Sciatic nerve (tissue), 2 donors: Measurements from ENCODE around the gene TMEM192. TPM values are rescaled to one million over a fixed set of nuclear protein-coding genes. Genes with fewer than 3 reads are reported as not detected.
"Not testable (repeated sequence)": the region's sequence is repeated elsewhere in the genome, so short reads cannot be mapped to it uniquely, and the experiment has no call there.

Experiments
- ATAC-seq: fragments of 200-7000 bp; cut with Tn5 transposase; one replicate; pipeline ENCODE4 v1.9.1; 2020; ENCODE audit warnings: mild to moderate bottlenecking, moderate library complexity
- DNase-seq: peaks from one replicate; pipeline ENCODE4 v3.0.0-alpha.2; 2020; ENCODE audit warnings: low spot score
- intact Hi-C: fragments of 100-400 bp; cut with DNase I; formaldehyde crosslinking; loops from one replicate; pipeline ENCODE4 v1.14.2; 2022
- total RNA-seq: library from RNA; stranded (reverse); fragmentation: NEBNext Ultra II Directional; extraction: Animal tissue kit (Norgen Biotek cat#: 25700); gene quantifications from one replicate; pipeline ENCODE4 v1.2.1, GENCODE V29; 2021
- donor health status: DM: no; HTN: no; CAD: no.
- donor health status: DM: no; HTN: no; CAD: no.

The TMEM192 gene
- total RNA-seq, 1 donor from 2014 or later, result 22.1 TPM

- intact Hi-C loops, result no loop called here
- ATAC-seq (no peak), DNase-seq (no peak)
Observed at GRCh38 chr4:165101641-165102040, 11.0 kb downstream of the TMEM192 start.

DNA sequence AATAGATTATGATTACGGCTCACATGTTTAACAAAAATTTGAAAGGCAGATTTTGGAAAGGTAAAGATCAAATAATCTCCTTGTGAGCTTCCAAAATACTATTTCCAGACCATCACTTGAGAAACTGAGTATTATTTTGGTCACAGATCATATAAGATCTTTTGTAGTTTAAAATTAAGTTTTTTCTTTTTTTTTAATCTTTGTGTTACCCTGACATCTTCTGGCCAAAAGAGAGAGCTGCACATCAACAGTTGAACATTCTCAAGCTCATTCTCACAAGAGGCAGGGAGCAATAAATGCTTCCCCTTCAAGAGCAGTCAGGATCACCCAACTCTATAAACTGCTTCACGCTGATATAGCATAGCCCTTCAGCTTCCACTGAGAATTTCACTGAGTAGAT is 15.9 kb downstream of the TMEM192 start:
- DNase-seq (no peak), ATAC-seq (no peak)
- intact Hi-C loops, result no loop called here

DNA sequence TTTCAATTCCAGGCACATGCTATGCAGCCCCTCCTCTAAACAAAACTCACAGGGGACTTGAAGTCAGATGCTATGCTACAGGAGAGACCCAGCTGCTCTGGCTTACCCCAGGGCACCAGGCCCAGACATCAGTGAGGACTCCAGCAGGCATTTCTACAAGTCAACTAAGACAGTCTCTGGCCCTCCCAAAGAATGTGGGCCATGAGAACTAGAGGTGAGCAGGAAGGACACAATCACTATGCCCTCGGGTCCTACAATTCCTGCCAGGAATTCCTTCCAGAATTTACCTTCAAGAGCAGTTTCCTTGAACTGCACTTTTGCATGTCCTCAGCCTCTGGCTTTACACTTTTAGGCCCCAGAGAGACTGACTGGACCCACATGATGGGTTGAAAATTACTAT is 17.4 kb downstream of the TMEM192 start:
- no peak for DNase-seq
- intact Hi-C loops, result no loop called here

GRCh38 chr4:165094873-165095272 is 17.8 kb downstream of the TMEM192 start:
- ATAC-seq (no peak), DNase-seq (no peak)
- intact Hi-C loops, result no loop called here

More for the DNA sequence above, 17.4 kb downstream of the TMEM192 start:
- ATAC-seq, result no peak

GRCh38 chr4:165092187-165092586 is 20.5 kb downstream of the TMEM192 start:
- ATAC-seq, DNase-seq, intact Hi-C loops: not testable (repeated sequence)

DNA sequence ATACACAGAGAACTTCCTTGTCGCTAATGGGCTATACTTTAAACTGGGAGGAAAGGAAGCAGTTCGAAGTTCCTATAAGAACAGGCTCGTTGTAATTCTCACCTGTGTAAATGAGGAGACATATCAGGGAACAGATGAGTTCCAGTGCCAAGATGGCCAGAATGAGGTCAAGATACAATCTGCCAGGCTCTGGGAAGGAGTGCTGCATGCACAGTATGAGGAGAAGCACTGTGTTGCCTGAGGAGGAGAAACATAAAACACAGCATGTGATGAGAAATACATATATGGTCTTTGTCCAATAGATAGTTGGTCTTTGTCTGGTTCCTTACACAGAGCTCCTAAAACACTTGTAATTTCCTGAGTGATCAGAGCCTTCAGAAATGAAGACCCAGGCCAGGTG is 24.3 kb downstream of the TMEM192 start:
- ATAC-seq (no peak), DNase-seq (no peak)
- intact Hi-C loops, result no loop called here

- intact Hi-C loops, result no loop called here
- ATAC-seq (no peak), DNase-seq (no peak)
Observed at GRCh38 chr4:165085946-165086345, 26.7 kb downstream of the TMEM192 start.

DNA sequence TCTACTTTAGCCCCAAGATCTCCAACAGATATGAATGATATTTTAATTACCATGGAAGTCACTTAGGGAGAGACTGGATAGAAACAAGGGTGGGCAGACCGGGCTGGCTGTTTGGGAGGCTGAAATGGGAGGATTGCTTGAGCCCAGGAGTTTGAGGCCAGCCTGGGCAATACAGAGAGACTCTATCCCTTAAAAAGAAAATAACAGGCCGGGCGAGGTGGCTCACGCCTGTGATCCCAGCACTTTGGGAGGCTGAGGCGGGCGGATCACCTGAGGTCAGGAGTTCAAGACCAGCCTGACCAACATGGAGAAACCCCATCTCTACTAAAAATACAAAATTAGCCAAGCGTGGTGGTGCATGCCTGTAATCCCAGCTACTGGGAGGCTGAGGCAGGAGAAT is 27.9 kb downstream of the TMEM192 start:
- intact Hi-C loops, DNase-seq, ATAC-seq: not testable (repeated sequence)

DNA sequence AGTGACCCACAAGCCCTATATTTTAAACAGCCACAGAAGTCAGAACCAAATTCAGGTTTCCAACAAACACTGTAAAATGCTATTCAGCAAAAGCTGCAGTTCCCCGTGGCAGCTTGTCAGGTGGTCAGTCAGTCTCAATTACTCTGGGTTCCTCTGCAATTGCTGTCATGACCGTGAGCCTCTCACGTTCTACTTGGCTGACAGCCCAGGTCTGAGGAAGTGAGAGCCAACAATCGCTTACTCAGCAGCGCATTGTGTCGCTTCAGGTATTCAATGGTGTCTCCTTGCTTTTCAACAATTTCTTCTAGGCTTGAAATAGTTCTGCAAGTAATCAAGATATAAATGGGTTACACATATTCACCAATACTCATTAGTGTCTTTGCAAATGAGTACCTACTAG is 33.2 kb downstream of the TMEM192 start:
- DNase-seq, result no peak
- intact Hi-C loops, result no loop called here
- ATAC-seq, result no peak

GRCh38 chr4:165077034-165077578 is 35.6 kb downstream of the TMEM192 start:
- no peak for DNase-seq
- no peak for ATAC-seq
- intact Hi-C loops, result no loop called here

DNA sequence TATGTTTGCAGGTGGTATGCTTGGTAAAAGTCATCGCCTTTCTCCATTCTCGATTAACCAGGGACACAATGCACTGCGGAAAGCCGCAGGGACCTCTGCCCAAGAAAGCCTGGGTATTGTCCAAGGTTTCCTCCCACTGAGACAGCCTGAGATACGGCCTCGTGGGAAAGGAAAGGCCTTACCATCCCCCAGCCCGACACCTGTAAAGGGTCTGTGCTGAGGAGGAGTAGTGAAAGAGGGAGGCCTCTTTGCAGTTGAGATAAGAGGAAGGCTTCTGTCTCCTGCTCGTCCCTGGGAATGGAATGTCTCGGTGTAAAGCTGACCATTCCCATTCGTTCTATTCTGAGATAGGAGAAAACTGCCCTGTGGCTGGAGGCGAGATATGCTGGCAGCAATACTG is 39.3 kb downstream of the TMEM192 start:
- ATAC-seq, intact Hi-C loops, DNase-seq: not testable (repeated sequence)

DNA sequence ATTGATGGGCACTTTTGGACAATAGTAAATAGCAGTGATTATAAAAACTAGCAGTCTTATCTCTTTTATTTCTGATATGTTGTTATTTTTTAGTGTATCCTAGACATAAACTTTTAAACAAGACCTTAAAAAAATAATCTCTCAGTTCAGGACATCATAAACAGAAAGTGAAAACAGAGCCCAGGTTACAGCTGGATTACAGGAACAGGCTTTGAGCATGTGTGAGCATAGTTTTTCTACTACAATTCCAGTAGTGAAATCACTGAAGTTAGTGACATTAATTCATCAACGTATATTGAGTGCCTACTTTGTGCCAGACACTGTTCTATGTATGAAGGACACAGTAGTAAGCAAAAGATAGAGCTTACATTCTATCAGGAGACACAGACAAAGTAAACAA is 42.1 kb downstream of the TMEM192 start:
- intact Hi-C loops, result no loop called here
- no peak for ATAC-seq
- DNase-seq, result no peak

DNA sequence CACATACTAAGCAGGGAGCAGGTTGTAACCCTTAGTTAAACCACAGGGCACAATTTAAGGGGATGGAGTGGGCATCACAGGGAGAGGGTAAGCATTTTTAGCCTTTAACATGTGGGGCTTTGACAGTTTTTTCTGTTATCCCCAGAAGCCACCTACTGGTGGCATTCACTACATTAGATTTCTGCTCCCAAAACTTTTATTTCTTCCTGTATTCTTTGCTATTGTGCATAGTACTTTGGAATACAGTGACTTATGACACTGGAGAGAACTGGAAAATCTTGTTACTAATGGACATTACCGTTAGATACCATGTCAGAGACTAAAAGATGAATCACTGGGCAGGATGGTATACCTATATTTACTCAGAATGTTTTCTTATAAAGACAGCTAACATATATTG is 51.7 kb downstream of the TMEM192 start:
- DNase-seq (no peak), ATAC-seq (no peak)
- intact Hi-C loops, result no loop called here

GRCh38 chr4:165059386-165059785 is 53.3 kb downstream of the TMEM192 start:
- ATAC-seq (no peak), DNase-seq (no peak)
- intact Hi-C loops, result no loop called here

DNA sequence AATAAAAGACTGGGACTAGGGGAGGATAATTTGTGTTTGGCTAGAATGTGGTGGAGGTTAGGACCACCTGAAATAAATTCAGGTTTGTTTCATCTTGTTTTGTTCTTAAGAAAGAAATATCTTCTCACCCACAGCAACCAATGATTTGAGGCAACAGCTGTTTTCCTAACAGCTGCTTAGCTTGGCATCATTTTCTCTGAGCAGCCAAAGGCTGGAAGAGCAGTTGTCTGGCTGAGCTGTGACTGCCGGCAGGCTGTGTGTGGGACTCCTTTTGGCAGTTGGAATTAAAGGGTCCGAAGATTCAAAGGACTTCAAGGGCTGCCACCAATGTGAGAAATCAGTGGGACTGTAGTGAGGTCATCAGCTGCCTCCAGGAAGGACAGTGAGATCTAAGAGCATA is 54.0 kb downstream of the TMEM192 start:
- ATAC-seq, result no peak
- no peak for DNase-seq
- intact Hi-C loops, result no loop called here

DNA sequence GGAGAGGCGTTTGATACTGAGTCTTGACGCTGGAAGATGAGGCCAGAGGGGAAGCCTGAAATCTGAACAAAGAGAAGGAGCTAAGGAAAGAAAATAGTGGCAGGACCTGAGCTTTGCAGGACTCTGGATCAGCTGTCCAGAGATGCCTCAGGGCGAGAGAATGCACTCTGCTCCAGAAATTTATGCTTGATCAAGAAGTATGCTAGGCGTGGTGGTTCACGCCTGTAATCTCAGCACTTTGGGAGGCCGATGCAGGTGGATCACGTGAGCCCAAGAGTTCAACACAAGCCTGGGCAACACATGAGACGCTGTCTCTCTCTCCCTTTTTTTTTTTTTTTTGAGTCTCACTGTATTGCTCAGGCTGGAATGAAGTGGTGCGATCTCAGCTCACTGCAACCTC is 57.1 kb downstream of the TMEM192 start:
- ATAC-seq, result no peak
- DNase-seq, result no peak
- intact Hi-C loops, result no loop called here

GRCh38 chr4:165053645-165054044 is 59.0 kb downstream of the TMEM192 start, which contains the start of gene TRIM75:
Gene TRIM75, plus strand, starts transcription at chr4:165053866. Its CDS starts 5,282 bp downstream, at chr4:165059148.
- ATAC-seq (no peak), DNase-seq (no peak)
- intact Hi-C loops, result no loop called here

- intact Hi-C loops, result no loop called here
- ATAC-seq (no peak), DNase-seq (no peak)
Observed at GRCh38 chr4:165052627-165053026, 60.0 kb downstream of the TMEM192 start.

DNA sequence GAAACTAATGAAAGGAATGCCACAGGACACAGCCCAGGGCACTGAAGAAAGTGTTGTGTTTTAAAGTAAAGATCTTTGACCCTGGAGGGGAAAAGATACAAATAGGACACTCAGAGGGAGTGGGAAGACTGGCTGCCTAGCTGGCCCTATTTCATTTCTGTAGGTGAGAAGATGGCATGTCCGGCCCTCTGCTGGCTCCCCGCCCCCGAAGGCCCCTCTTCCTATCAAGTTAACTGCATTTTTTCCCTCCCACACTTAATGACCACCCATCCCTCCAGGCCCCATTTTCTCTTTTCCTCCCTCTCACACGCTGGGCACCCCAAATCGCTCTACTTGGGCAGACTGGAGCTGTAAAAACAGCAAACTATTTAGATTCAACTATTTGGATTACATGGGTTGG is 64.5 kb downstream of the TMEM192 start:
- ATAC-seq (no peak), DNase-seq (no peak)
- intact Hi-C loops, result no loop called here

DNA sequence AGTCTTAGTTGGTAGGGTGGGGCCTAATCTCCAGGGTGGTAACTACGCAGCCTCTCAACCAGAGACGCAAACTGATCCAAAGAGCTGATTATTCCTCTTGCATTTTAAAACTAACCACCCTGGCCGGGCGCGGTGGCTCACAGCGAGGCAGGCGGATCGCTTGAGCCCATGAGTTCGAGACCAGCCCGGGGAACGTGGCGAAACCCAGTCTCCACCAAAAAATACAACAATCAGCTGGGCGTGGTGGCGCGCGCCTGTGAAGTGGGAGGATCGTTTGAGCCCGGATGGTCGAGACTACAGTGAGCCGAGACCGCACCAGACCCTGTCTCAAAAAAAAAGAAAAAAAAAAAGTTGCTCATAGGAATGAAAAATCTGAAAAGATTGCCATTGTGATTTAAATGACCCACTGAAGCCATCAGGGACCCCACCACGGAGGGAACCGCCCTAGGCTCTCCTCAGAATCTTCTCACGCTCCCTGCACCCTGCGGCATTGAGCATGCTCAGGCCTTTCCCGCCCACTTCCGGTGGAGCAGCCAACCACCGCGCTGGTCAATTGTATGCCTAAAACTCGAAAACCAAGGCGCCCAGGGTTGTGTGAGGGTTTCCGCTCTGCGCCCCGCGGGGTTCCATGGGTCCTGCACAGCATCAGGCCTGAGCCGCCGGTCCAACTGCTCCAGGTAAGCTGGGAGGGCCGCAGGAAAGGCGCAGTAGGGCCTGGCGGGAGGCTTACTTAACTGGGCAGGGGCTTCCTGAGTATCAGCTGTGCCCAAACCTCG is 81.0 kb downstream of the TMEM192 start, which contains the start of gene TRIM60:
Gene TRIM60, plus strand, starts transcription at position 564 of the 776 bp plus-strand sequence. CDS start 8,074 bp downstream, outside the sequence.
- DNase-seq (no peak), ATAC-seq (no peak)
- intact Hi-C loops, result no loop called here
